ENCODE results near the gene PMEPA1.

DNA sequence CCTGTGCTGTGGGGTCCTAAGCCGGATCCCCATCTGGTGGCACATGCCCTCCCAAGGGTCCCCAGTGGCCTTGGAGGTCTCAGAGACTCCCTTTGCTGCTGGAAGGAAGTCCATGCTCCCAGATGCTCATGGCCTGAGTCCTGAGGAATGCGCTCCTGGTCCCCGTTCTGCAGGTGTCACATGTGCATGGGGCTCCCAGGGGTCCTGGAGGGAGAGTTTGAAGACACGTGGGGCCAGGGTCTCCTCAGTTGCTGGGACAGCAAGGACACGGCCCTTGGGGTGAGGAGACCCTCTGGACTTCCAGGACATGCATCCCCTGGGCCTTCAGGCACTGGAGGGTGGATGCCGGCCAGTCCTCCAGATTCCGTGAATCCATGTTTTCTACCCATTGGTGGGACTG lies 101.3 kb downstream of the PMEPA1 start:
- TF ChIP-seq POLR2AphosphoS5 (IDR thresholded peaks at IDR 0.05) (no peak), EP300 (IDR thresholded peaks at IDR 0.05) (no peak), POLR2A (IDR thresholded peaks at IDR 0.05) (no peak)
- TF ChIP-seq, protein P1, sequence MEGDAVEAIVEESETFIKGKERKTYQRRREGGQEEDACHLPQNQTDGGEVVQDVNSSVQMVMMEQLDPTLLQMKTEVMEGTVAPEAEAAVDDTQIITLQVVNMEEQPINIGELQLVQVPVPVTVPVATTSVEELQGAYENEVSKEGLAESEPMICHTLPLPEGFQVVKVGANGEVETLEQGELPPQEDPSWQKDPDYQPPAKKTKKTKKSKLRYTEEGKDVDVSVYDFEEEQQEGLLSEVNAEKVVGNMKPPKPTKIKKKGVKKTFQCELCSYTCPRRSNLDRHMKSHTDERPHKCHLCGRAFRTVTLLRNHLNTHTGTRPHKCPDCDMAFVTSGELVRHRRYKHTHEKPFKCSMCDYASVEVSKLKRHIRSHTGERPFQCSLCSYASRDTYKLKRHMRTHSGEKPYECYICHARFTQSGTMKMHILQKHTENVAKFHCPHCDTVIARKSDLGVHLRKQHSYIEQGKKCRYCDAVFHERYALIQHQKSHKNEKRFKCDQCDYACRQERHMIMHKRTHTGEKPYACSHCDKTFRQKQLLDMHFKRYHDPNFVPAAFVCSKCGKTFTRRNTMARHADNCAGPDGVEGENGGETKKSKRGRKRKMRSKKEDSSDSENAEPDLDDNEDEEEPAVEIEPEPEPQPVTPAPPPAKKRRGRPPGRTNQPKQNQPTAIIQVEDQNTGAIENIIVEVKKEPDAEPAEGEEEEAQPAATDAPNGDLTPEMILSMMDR (IDR thresholded peaks at IDR 0.05): no peak
